ENCODE results near the gene MAP3K13.
"Not testable (repeated sequence)": the region's sequence is repeated elsewhere in the genome, so short reads cannot be mapped to it uniquely, and the experiment has no call there.

The MAP3K13 gene

DNA sequence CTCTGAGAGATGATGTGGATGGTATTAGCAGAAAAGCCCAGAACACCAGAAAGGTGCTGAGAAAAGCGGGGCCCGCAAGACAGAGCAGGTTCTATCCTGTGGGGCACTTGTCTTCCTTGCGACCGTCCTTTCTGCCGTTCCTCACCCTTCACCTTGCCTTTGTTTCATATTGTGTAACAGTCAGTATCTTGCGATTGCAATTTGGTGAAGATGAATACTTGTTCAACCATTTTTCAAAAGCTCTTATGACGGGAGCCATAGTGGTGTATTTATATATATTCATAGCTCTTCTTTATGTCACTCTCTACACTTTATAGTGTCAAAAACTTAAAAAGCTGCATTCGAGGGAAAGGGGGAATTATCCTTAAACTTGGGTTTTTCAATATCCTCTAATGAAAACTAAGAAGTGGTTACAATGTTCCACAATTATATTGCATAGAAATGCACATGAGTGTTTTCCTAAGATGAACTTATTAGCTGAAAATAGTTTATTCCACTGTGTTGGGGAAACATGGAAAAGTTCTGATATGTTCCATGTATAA is 797 bp downstream of the MAP3K13 start:
- DNase-seq (ENCODE audit: extremely low spot score) = no peak
- TF ChIP-seq LEF1 (IDR thresholded peaks at IDR 0.05; ENCODE audit: borderline replicate concordance) (no peak), SP1 (IDR thresholded peaks at IDR 0.05) (no peak), SUZ12 (IDR thresholded peaks at IDR 0.05) (no peak), HDGF (IDR thresholded peaks at IDR 0.05; ENCODE audit: borderline replicate concordance) (no peak), TARDBP (IDR thresholded peaks at IDR 0.05) (no peak), FOXA1 (IDR thresholded peaks at IDR 0.05) (no peak), ELF4 (IDR thresholded peaks at IDR 0.05) (no peak), L3MBTL2 (conservative IDR thresholded peaks at IDR 0.05) (no peak), CTBP1 (IDR thresholded peaks at IDR 0.05; ENCODE audit: borderline replicate concordance) (no peak), ARNT (IDR thresholded peaks at IDR 0.05) (no peak), FOXK2 (IDR thresholded peaks at IDR 0.05) (no peak), NFRKB (IDR thresholded peaks at IDR 0.05) (no peak), ZNF384 (IDR thresholded peaks at IDR 0.05) (no peak), BHLHE40 (IDR thresholded peaks at IDR 0.05; ENCODE audit: borderline replicate concordance) (no peak), FOXM1 (IDR thresholded peaks at IDR 0.05; ENCODE audit: borderline replicate concordance) (no peak)
- TF ChIP-seq, protein P1, sequence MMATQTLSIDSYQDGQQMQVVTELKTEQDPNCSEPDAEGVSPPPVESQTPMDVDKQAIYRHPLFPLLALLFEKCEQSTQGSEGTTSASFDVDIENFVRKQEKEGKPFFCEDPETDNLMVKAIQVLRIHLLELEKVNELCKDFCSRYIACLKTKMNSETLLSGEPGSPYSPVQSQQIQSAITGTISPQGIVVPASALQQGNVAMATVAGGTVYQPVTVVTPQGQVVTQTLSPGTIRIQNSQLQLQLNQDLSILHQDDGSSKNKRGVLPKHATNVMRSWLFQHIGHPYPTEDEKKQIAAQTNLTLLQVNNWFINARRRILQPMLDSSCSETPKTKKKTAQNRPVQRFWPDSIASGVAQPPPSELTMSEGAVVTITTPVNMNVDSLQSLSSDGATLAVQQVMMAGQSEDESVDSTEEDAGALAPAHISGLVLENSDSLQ (IDR thresholded peaks at IDR 0.05) = no peak
- CTCF ChIA-PET = interaction anchor here (0.7 kb wide), 1 partner anchor 212 kb away, joined by 3 read pairs; no protein-coding TSS in a partner anchor
- POLR2A ChIA-PET = no interaction called here

DNA sequence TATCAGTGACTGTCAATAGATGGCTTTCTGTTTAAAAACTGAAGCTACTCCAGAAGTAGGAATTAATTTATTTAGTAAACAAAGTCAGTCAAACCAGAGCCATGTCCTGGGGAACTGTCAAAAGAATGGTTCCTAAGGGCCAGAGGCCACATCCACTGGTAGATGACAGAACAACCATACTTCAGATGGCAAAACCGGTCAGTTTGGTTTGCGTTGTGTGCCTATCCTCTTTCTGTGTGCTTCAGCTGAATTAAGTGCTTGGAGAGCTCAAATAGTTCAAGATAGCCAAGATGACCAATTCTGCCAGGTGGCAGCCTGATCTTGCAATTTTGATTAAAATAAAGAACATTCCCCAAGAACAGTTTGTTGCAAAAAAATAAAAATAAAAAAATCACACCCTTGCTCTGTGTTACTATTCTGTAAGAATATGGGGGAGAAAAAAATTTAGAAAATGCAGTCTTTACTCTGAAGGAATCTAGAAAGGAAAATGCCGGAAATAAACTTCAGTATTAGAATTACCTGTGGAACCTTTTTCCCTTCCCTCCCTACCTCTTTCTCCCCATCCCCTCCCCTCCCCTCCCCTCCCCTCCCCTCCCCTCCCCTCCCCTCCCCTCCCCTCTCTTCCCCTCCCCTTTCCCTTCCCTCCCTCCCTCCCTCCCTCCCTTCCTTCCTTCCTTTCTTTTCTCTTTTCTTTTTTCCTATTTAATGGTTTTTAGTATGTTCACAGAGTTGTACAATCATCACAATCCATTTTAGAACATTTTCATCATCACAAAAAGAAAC is 2.5 kb downstream of the MAP3K13 start:
- no peak for TF ChIP-seq SUZ12 (IDR thresholded peaks at IDR 0.05)
- no peak for TF ChIP-seq L3MBTL2 (conservative IDR thresholded peaks at IDR 0.05)
- TF ChIP-seq FOXA1 (IDR thresholded peaks at IDR 0.05) = no peak
- TF ChIP-seq ZNF384 (IDR thresholded peaks at IDR 0.05) = no peak
- TF ChIP-seq FOXM1 (IDR thresholded peaks at IDR 0.05; ENCODE audit: borderline replicate concordance) = no peak
- no peak for TF ChIP-seq BHLHE40 (IDR thresholded peaks at IDR 0.05; ENCODE audit: borderline replicate concordance)
- POLR2A ChIA-PET = no interaction called here
- CTCF ChIA-PET = no interaction called here
- DNase-seq (ENCODE audit: extremely low spot score) = no peak

DNA sequence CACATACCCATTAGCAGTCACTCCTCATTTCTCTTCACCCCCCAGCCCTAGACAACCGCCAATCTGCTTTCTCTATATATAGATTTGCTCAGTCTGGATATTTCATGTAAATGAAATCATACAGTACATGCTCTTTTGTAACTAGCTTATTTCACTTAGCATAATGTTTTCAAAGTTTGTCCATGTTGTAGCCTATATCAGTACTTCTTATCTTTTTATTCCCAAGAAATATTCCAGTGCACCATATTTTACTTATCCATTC is 3.1 kb downstream of the MAP3K13 start:
- TF ChIP-seq L3MBTL2 (conservative IDR thresholded peaks at IDR 0.05) (no peak), ARNT (IDR thresholded peaks at IDR 0.05) (no peak), HDGF (IDR thresholded peaks at IDR 0.05; ENCODE audit: borderline replicate concordance) (no peak), SUZ12 (IDR thresholded peaks at IDR 0.05) (no peak), FOXA1 (IDR thresholded peaks at IDR 0.05) (no peak), NFRKB (IDR thresholded peaks at IDR 0.05) (no peak), BHLHE40 (IDR thresholded peaks at IDR 0.05; ENCODE audit: borderline replicate concordance) (no peak), LEF1 (IDR thresholded peaks at IDR 0.05; ENCODE audit: borderline replicate concordance) (no peak), CTBP1 (IDR thresholded peaks at IDR 0.05; ENCODE audit: borderline replicate concordance) (no peak), TARDBP (IDR thresholded peaks at IDR 0.05) (no peak), ELF4 (IDR thresholded peaks at IDR 0.05) (no peak), FOXM1 (IDR thresholded peaks at IDR 0.05; ENCODE audit: borderline replicate concordance) (no peak), ZNF384 (IDR thresholded peaks at IDR 0.05) (no peak), SP1 (IDR thresholded peaks at IDR 0.05) (no peak), FOXK2 (IDR thresholded peaks at IDR 0.05) (no peak)
- TF ChIP-seq, protein P1 (IDR thresholded peaks at IDR 0.05) = no peak
- CTCF ChIA-PET = no interaction called here
- POLR2A ChIA-PET = no interaction called here

DNA sequence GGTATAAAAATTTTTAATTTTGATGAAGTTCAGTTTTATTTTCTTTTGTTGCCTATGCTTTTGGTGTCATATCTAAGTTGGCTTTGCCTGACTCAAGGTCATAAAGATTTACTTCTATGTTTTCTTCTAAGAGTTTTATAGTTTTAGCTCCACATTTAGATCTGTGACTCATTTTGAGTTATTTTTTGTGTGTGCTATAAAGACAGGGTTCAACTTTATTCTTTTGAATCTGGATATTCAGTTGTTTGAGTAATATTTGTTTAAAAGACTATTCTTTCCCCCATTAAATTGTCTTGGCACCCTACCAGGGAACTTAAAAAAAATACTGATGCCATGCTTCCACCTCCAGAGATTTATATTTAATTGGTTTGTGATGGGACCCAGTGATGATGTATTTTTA is 4.0 kb downstream of the MAP3K13 start:
- TF ChIP-seq L3MBTL2 (conservative IDR thresholded peaks at IDR 0.05) = no peak
- no peak for TF ChIP-seq ELF4 (IDR thresholded peaks at IDR 0.05)
- TF ChIP-seq NFRKB (IDR thresholded peaks at IDR 0.05) = no peak
- TF ChIP-seq ZNF384 (IDR thresholded peaks at IDR 0.05) = no peak
- TF ChIP-seq TARDBP (IDR thresholded peaks at IDR 0.05) = no peak
- POLR2A ChIA-PET = interaction anchor here (1.1 kb wide), 1 partner anchor 10 kb away, joined by 3 read pairs; no protein-coding TSS in a partner anchor
- CTCF ChIA-PET = interaction anchor here (0.7 kb wide), 1 partner anchor 54 kb away, joined by 3 read pairs; no protein-coding TSS in a partner anchor
- DNase-seq (ENCODE audit: extremely low spot score) = no peak

More for the DNA sequence above, 3.1 kb downstream of the MAP3K13 start:
- no peak for DNase-seq (ENCODE audit: extremely low spot score)

DNA sequence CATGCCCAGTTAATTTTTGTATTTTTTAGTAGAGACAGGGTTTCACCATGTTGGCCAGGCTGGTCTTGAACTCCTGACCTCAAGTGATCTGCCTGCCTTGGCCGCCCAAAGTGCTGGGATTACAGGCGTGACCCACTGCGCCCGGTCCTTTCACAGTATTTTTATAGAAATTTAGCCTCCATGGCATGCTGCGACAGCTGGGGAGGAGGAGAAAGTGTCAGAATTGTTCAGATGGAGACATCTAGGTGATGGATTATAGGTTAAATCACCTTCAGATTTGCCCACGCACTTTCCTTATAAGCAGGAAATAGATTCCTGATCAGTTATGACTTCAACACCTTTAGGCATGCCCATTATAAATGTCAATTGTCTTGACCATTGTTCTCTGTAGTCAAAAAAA is 7.4 kb downstream of the MAP3K13 start:
- POLR2A ChIA-PET; DNase-seq (ENCODE audit: extremely low spot score): not testable (repeated sequence)

DNA sequence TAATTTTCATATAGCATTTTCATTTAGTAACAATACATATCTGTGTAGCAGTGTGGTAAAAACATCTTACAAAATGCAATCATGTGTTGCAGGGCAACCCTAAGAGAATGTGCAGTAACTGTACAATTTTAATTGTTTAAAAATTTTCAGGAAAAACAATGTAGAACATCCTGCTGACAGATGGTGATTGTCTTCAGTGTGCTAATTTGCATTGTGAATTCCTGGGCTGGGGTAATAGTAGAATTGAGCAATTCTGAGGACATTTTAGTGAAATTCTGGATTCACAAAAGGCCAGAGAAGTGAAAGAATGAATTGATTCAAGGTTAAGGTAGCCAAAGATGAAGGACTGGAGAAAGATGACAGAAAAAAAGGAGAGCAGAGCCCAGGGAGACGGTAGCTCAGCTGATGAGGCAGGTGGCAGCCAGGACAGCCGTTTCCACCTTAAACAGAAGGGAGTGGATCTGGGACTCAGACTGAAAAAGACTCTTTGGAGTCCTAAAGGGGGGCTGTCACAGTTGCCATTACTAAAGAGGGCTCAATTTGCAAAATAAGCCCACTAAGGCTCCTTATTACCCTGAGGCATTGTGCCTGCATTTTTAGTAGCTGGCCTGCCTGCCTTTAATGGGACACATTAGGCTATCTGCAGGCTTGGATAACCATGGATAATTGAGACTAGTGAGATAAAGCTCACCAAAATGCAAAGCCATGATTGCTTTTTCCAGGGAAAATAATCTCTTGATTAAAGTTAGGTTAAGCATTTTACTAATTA is 8.6 kb downstream of the MAP3K13 start:
- DNase-seq (ENCODE audit: extremely low spot score) = no peak
- TF ChIP-seq HDGF (IDR thresholded peaks at IDR 0.05; ENCODE audit: borderline replicate concordance) (no peak), SUZ12 (IDR thresholded peaks at IDR 0.05) (no peak), NFRKB (IDR thresholded peaks at IDR 0.05) (no peak), ZNF384 (IDR thresholded peaks at IDR 0.05) (no peak), LEF1 (IDR thresholded peaks at IDR 0.05; ENCODE audit: borderline replicate concordance) (no peak), FOXK2 (IDR thresholded peaks at IDR 0.05) (no peak), ELF4 (IDR thresholded peaks at IDR 0.05) (no peak), TARDBP (IDR thresholded peaks at IDR 0.05) (no peak)
- ChIA-PET CTCF (no interaction called here), POLR2A (no interaction called here)

More for the DNA sequence above, 7.4 kb downstream of the MAP3K13 start:
- CTCF ChIA-PET = not testable (repeated sequence)

Measured in HEK293T (cell line).